GM19468 (cell line): ENCODE measurements around the gene TPM3.
A peak's percentile ranks its signal among the peaks of the same experiment; 100 is the strongest.
"Not testable (repeated sequence)": the region's sequence is repeated elsewhere in the genome, so short reads cannot be mapped to it uniquely, and the experiment has no call there.

Experiments
- ATAC-seq: cut with Tn5 transposase; IDR thresholded peaks from one replicate; pipeline ENCODE4 v1.9.1; 2021; ENCODE audit warnings: mild to moderate bottlenecking, moderate library complexity, moderate number of reproducible peaks; ENCODE audit not compliant: unreplicated experiment; ENCODE audit errors: extremely low read depth

TPM3 gene

GRCh38 chr1:154207262-154207661 is 15.4 kb upstream of the TPM3 start:
- ATAC-seq, result no peak

DNA sequence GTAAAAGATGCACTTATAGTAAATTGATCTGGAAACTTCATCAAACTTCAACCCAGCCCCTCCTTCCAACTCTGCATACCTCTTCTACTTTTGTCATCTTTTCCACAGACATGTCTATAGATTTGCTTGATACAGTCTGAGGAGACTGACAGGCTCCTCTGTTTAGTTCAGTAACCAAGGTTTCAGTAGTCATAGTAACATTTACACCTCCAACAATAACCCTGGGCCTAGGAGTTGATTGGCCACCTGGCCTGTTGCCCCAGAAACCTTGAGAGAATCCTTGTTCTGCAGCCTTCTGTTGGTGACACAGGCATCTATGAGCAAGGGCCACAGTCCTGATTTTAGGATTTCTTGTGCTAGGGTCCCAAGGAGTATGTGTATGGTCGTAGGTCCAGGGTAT is 14.3 kb upstream of the TPM3 start, which contains the start of gene CFAP141:
TSS of gene CFAP141 (minus strand) at position 138 of the 400 bp plus-strand sequence. CDS start at position 112, 26 bp downstream.
- ATAC-seq, result no peak

GRCh38 chr1:154205778-154206177 is 13.9 kb upstream of the TPM3 start:
- ATAC-seq, result not testable (repeated sequence)

- ATAC-seq, result no peak
Observed at GRCh38 chr1:154199563-154199879, 7.6 kb upstream of the TPM3 start.

DNA sequence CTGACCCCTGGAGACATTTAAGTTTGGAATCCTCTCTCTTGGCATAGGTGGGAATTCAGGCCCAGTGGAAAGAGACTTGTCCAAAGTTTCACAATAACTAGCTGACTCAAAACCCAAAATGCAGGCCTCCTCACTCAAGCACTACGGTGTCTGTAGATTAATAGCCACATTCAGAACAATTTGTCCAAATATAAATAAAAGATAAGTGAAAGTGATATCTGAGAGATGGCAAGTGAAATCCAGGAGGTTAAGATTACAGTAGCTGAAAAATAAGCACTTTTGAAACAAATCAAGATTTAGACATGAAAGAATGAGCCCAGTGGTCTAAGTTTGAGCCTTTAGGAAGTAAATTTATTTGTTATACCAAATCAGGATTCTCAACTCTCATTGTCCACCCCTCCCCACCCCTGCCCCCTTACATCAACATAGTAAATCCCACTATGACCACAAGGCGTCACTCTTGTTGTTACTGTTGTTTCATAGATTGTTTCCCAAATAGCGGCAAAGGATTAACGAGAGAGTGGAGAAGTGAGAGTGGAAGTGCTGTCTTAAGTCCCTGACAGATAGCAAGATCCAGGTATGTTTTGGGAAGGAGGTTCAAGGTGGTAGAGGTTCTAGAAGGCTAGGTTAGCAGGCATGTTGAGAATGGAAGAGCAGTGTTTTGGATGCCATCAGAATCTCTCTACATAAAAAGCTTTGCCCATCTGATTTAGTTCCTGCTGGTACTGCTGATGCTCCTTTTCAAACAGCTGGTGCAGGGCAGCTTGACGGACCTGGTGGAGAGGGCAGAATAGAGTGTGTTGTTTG is 7.1 kb upstream of the TPM3 start:
- no peak for ATAC-seq

- no peak for ATAC-seq
Observed at GRCh38 chr1:154193821-154194220, 1.9 kb upstream of the TPM3 start.

- no peak for ATAC-seq
Observed at GRCh38 chr1:154192476-154192875, 576 bp upstream of the TPM3 start.

DNA sequence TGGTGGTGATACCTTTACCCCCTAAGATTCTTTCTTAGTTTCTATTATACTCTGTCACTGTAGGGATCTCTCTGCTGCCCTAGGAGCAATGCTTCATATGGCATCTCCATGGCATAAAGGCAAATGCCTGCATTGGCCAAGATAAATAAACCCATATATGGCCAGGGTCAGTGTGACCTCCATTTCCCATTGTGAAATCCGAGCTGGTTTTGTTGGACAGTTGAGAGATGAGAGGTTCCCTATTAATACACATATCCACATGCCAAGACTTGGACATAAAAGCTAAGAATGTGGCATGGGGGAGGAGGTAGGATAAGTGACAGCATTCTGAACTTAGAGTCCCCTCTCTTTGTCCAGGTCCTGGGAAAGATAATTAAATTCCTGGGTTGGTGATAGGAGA is 1.4 kb downstream of the TPM3 start:
- ATAC-seq, result no peak

DNA sequence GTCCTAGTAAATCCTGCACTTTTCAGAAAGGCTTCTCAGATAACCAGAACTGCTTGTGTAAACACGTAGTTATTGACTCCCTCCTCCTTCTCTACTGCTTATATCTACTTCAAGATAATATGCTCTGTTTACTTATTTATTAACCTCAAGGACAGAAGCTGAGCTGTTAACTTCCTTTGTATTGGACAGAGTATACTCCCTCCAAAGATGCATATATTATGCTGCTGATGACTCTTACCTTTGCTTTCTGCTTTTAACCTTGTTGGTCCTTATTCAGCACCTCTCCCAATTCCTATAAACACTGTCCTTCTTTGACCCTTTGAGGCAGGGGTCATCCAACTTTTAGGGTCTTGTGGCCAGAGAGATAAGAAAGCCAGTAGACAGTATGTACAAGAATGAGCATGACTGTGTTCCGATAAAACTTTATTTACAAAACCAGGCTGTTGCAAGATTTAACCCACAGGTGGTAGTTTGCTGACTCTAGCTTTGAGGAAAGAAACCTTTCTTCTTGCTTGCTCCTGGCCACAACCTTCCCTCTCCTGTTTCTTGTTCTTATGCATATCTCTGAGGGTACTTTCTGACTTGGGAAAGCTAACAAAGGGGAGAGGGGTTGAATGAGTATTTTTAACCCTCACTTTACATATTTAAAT is 4.9 kb downstream of the TPM3 start:
- ATAC-seq, result no peak

GRCh38 chr1:154186177-154186576 is 5.7 kb downstream of the TPM3 start:
- ATAC-seq, result no peak

DNA sequence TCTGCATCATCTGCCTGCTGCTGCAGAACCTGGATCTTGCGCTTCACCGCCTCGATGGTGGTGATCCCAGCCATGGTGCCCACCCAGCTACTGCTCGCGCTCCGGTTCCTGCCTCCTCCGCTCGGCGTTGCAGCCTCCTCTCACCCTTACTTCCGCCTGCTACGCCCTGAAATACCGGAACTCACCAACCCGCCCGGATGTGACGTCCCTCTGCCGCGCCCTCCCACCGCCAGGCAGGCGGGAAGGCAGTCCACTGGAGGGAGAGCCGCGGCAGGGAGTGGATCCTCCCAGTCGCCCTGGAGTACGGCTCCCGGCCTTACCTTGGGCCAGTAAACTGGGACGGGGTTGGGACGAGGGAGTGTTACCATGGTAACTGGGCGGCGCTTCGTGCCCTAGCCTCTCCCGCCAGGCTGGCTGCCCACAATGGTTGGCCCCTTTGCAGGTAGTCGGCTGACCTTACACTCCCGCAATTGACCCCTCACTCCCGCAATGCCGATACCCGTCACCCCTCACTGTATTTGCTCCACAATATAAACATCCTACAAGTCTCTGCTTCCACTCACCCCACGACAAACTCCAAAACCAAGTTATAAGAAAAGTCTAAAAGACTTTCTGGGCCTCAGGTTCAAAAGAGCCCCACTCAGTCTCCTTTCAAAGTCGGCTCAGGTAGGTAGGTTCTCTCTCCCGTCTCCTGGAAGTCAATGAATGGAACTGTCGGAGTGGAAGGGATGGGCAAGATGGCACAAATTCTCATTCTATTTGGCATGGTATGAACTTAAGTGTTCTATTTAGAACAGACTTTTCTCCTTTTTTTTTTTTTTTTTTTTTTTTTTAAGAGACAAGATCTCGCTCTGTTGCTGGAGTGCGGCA is 8.6 kb downstream of the TPM3 start:
- peak; percentile 74 for ATAC-seq

DNA sequence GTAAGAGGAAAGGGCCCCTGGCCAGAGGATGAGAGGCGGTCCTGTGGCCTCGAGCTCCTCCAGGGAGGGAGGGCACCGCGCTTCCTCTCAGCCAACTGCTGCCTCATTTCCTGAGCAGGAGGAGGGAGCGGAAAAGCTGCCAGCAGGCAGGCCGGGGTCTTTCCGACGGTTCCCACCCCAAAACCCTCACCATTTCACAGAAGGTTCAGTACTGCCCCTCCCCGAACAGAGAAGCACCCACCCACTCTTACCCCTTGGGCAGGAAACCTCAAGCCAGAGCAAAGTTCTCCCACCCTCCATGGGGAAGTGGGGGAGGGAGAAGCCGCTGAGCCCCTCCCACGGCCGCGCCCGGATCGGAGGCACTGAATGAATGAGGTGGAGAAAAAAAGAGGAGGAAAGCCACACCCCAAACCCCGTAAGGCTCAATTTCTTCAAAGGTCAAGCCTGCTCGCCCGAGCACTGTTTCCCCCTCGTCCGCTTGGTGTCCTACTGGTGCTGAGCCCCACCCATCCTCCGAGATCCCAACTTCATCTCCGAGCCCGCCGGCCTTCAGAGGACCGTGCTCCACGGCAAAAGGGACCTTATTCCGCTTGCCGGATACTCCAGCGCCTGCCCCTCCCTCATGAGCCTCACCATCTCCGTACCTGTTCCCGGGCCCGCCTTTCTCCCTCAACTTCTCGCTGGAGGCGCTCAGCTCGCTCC is 9.4 kb downstream of the TPM3 start:
- ATAC-seq, result no peak

- ATAC-seq, result no peak
Observed at GRCh38 chr1:154181944-154182343, 10.0 kb downstream of the TPM3 start.

DNA sequence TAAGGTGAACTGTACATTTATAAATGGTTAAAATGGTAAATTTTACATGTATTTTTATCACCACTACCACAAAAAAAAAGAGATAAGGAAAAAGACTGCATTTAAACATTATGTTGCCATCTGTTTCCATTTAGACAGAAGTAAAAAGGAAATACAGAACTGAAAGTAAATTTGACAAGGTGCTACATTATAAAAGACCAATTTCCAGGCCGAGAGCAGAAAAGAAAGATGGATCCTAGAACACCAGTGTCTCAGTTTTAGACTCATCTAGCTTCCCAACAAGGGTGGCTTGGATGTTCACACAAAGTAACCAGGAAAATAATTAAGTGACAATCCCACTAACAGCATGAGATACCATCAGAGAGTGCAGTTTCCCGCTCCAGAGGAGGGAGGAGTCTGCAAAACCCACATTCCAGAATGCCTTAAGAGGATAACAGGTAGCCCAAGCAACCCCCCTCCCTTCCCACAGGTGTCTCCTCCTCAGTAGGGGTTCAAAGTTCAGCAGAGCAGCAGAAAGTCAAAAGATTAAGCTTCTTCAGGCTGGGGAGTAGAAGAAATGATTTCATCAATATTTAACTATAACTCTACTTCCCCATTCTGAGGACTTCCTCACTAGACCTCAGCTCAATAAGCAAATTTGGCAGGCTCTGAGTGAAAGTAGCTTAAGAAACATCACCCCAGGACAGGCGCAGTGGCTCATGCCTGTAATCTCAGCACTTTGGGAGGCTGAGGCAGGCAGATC is 11.8 kb downstream of the TPM3 start:
- no peak for ATAC-seq

- no peak for ATAC-seq
Observed at GRCh38 chr1:154178911-154179811, 12.7 kb downstream of the TPM3 start.

DNA sequence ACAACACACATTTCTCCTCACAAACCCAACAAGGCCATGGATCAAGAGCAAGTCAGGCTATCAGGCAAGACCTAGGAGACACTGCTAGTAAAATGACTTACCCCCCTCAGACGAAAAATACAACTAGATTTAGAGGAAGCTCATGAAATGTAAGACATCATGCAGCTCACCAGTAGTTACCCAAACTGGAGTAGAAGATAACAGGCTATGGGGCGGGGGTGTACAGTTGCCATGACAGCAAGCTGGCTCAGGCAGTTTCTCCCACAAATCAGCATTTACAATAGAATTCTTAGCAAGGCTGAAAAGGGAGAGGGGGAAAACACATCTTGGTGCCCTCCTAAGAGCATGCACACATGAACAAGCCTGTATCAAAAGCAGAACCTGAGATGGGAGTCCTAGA is 13.9 kb downstream of the TPM3 start:
- ATAC-seq, result no peak

- no peak for ATAC-seq
Observed at GRCh38 chr1:154176337-154176736, 15.6 kb downstream of the TPM3 start.

DNA sequence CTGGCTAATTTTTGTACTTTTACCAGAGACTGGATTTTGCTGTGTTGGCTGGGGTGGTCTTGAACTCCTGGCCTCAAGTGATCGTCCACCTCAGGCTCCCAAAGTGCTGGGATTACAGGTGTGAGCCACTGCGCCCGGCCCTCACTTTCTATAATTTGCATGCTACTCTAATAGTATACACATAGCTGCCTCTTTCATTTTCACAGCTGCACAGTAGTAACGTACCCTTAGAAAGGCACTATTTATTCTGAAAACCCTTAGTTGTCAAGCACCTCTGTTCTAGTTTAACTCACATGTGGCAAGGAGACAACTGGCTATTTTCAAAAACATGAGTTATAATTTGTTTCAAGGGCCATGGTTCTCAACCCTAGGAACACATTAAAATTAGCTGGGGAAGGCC is 17.2 kb downstream of the TPM3 start:
- ATAC-seq, result no peak

DNA sequence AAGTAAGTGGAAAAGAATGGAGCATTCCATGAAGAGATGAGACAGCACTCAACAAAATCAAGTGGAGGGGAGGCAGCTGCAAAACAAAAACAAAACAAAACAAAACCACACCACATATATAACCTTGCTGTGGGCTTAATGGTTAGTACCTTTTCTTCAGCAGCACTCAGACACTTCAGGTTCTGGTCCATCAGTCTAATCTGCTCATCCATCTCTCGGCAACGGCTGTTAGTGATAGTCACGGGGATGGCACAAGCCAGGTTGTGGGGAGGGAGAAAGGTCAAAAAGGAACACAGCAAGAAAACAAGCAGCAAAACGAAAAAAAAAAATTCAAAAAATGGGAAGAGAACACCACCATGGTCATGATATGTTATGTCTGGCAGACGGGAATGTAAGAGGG is 20.0 kb downstream of the TPM3 start:
- ATAC-seq, result no peak
